HG02763 (cell line): ENCODE measurements around the gene INSIG2.

Experiments
- ATAC-seq: cut with Tn5 transposase; IDR thresholded peaks from one replicate; pipeline ENCODE4 v1.9.1; 2021; ENCODE audit warnings: mild to moderate bottlenecking, moderate library complexity; ENCODE audit not compliant: unreplicated experiment

INSIG2 gene

GRCh38 chr2:118088051-118089024, at the start of gene INSIG2:
Gene INSIG2, plus strand, starts transcription at chr2:118088471. Its CDS starts 8,086 bp downstream, at chr2:118096557.
- peak; percentile 96 for ATAC-seq

- no peak for ATAC-seq
Measured at GRCh38 chr2:118040891-118041290, 47.4 kb upstream of the INSIG2 start.

- no peak for ATAC-seq
Measured at GRCh38 chr2:118044103-118044716, 44.1 kb upstream of the INSIG2 start.

- no peak for ATAC-seq
Measured at GRCh38 chr2:118044854-118045253, 43.4 kb upstream of the INSIG2 start.

GRCh38 chr2:118045286-118045685, 43.0 kb upstream of the INSIG2 start:
- ATAC-seq, result no peak

- no peak for ATAC-seq
Measured at GRCh38 chr2:118046634-118047210, 41.5 kb upstream of the INSIG2 start.

GRCh38 chr2:118047380-118047826, 40.9 kb upstream of the INSIG2 start:
- no peak for ATAC-seq

- ATAC-seq, result no peak
Measured at GRCh38 chr2:118048401-118048800, 39.9 kb upstream of the INSIG2 start.

- no peak for ATAC-seq
Measured at GRCh38 chr2:118049140-118049815, 39.0 kb upstream of the INSIG2 start.

- no peak for ATAC-seq
Measured at GRCh38 chr2:118049816-118050140, 38.5 kb upstream of the INSIG2 start.

- no peak for ATAC-seq
Measured at GRCh38 chr2:118050386-118050785, 37.9 kb upstream of the INSIG2 start.

- ATAC-seq, result no peak
Measured at GRCh38 chr2:118050974-118051373, 37.3 kb upstream of the INSIG2 start.

- no peak for ATAC-seq
Measured at GRCh38 chr2:118051826-118052358, 36.4 kb upstream of the INSIG2 start.

GRCh38 chr2:118052474-118052873, 35.8 kb upstream of the INSIG2 start:
- no peak for ATAC-seq

- ATAC-seq, result no peak
Measured at GRCh38 chr2:118053681-118054080, 34.6 kb upstream of the INSIG2 start.

GRCh38 chr2:118054213-118055008, 33.9 kb upstream of the INSIG2 start:
- ATAC-seq, result no peak

- peak; percentile 79 for ATAC-seq
Measured at GRCh38 chr2:118055512-118056164, 32.6 kb upstream of the INSIG2 start.

GRCh38 chr2:118056165-118056534, 32.1 kb upstream of the INSIG2 start:
- peak; percentile 89 for ATAC-seq

- no peak for ATAC-seq
Measured at GRCh38 chr2:118056801-118057200, 31.5 kb upstream of the INSIG2 start.

GRCh38 chr2:118058951-118059350, 29.3 kb upstream of the INSIG2 start:
- no peak for ATAC-seq
